Tibial nerve (tissue), 4 donors: ENCODE results near the gene CIDEC.

Experiments
- CTCF ChIP-seq, 5 experiments: fragments of 200-600 bp in 3 of 5; fragments of 450-650 bp in 2 of 5; sonication (generic) in 3 of 5; IDR thresholded peaks; one replicate each; pipeline ENCODE4 v1.5.1; 2016 to 2019; ENCODE audit warnings: antibody characterized with exemption in 5 of 5, mild to moderate bottlenecking in 3 of 5, moderate library complexity in 2 of 5
- EP300 ChIP-seq, 2 donors: sonication (generic); formaldehyde crosslinking; IDR thresholded peaks; one replicate each; pipeline ENCODE4 v1.6.1; 2017; ENCODE audit warnings: antibody characterized with exemption in 2 of 2, mild to moderate bottlenecking in 1 of 2

DNA sequence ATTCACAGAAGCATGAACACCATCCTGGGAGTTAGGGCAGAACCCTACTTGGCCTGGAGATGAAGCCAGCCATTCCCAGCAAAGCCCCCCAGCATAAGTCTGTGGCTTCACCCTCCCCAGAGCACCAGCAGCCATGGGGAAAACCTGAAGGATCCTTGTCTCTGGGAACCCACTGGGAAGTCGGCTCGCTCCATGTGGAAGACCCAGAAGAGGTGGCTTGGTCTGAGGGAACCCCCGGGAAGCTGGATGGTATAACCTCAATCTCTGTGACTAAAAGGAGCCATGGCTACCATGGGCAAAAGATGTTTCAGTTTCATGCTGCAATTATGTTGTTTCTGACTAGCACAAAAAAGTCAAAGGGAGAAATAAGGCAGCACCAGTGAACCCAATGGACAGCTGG, 24.5 kb downstream of the CIDEC start:
- TF ChIP-seq CTCF (IDR thresholded peaks at IDR 0.05): no peak
- TF ChIP-seq EP300 (IDR thresholded peaks at IDR 0.05): no peak
